WTC11 (cell line): ENCODE measurements around the gene RBBP7. TPM values are rescaled to one million over a fixed set of nuclear protein-coding genes. Genes with fewer than 3 reads are reported as not detected.
"Not testable (repeated sequence)": the region's sequence is repeated elsewhere in the genome, so short reads cannot be mapped to it uniquely, and the experiment has no call there.

Experiments
- ATAC-seq: fragments of 200-7000 bp; cut with Tn5 transposase; 2 replicates; pipeline ENCODE4 v1.10.0; 2021; ENCODE audit warnings: mild to moderate bottlenecking, moderate library complexity
- CTCF ChIA-PET: fragments of 300-600 bp; sonication (Branson Sonifier 250); formaldehyde crosslinking; loops from one replicate; lab custom pipeline; 2021; ENCODE audit warnings: antibody characterized with exemption; lab: Charles Lee
- POLR2A ChIA-PET: fragments of 350-600 bp; sonication (Branson Sonifier 250); formaldehyde crosslinking; loops from one replicate; lab custom pipeline; 2021; ENCODE audit warnings: antibody characterized with exemption; lab: Charles Lee
- DNase-seq: peaks from one replicate; pipeline ENCODE4 v3.0.0; 2021; ENCODE audit warnings: low spot score
- H3K27ac Mint-ChIP-seq: 2 replicates; pipeline ENCODE4 v1.8.0; 2021; ENCODE audit warnings: mixed read lengths
- H3K27me3 Mint-ChIP-seq: 2 replicates; pipeline ENCODE4 v1.8.0; 2021; ENCODE audit warnings: low read depth, mild to moderate bottlenecking, moderate library complexity, mixed read lengths
- H3K36me3 Mint-ChIP-seq: 2 replicates; pipeline ENCODE4 v1.8.0; 2021; ENCODE audit warnings: mixed read lengths
- H3K4me1 Mint-ChIP-seq: 2 replicates; pipeline ENCODE4 v1.8.0; 2022; ENCODE audit warnings: mixed read lengths
- H3K4me3 Mint-ChIP-seq: 2 replicates; pipeline ENCODE4 v1.8.0; 2021; ENCODE audit warnings: mild to moderate bottlenecking, moderate library complexity, mixed read lengths
- H3K9me3 Mint-ChIP-seq: 2 replicates; pipeline ENCODE4 v1.8.0; 2021; ENCODE audit warnings: mixed read lengths
- CBFB ChIP-seq: sonication (generic); formaldehyde crosslinking; IDR thresholded peaks from 2 replicates; pipeline ENCODE4 v1.8.1; 2022; ENCODE audit warnings: mild to moderate bottlenecking, low read depth, missing genetic modification reagents
- ZNF121 ChIP-seq: sonication (generic); formaldehyde crosslinking; IDR thresholded peaks from 2 replicates; pipeline ENCODE4 v1.8.0; 2023; ENCODE audit warnings: missing genetic modification reagents
- ZNF263 ChIP-seq: sonication (generic); formaldehyde crosslinking; IDR thresholded peaks from 2 replicates; pipeline ENCODE4 v1.8.1; 2022; ENCODE audit warnings: low read depth, mild to moderate bottlenecking, moderate library complexity, missing genetic modification reagents
- total RNA-seq: library from RNA; stranded (reverse); gene quantifications from 3 replicates; pipeline ENCODE4 v1.2.3, GENCODE V29; 2021
- TF ChIP-seq, protein P1 (sequence below): sonication (generic); formaldehyde crosslinking; IDR thresholded peaks from 2 replicates; pipeline ENCODE4 v1.8.1; 2023; ENCODE audit warnings: mild to moderate bottlenecking, missing genetic modification reagents, borderline replicate concordance
- TF ChIP-seq, protein P2 (sequence below): sonication (generic); formaldehyde crosslinking; IDR thresholded peaks from 2 replicates; pipeline ENCODE4 v1.8.0; 2022; ENCODE audit warnings: missing genetic modification reagents
- TF ChIP-seq, protein P3 (sequence below): fragments of 250-450 bp; sonication (Bioruptor Pico); IDR thresholded peaks from 2 replicates; pipeline ENCODE4 v1.9.0; 2021; ENCODE audit warnings: mild to moderate bottlenecking, borderline replicate concordance
- TF ChIP-seq, protein P4 (sequence below): sonication (generic); formaldehyde crosslinking; IDR thresholded peaks from 2 replicates; pipeline ENCODE4 v1.8.1; 2022; ENCODE audit warnings: mild to moderate bottlenecking, missing genetic modification reagents, moderate library complexity, borderline replicate concordance
- TF ChIP-seq, protein P5 (sequence below): sonication (generic); formaldehyde crosslinking; conservative IDR thresholded peaks from 2 replicates; pipeline ENCODE4 v1.8.1; 2022; ENCODE audit warnings: mild to moderate bottlenecking, missing genetic modification reagents
- TF ChIP-seq, protein P6 (sequence below): fragments of 250-450 bp; sonication (Bioruptor Pico); IDR thresholded peaks from 2 replicates; pipeline ENCODE4 v2.1.2; 2022; ENCODE audit warnings: mild to moderate bottlenecking, moderate library complexity

RBBP7 gene
- total RNA-seq, 1 experiment from 2014 or later, result 120 TPM

DNA sequence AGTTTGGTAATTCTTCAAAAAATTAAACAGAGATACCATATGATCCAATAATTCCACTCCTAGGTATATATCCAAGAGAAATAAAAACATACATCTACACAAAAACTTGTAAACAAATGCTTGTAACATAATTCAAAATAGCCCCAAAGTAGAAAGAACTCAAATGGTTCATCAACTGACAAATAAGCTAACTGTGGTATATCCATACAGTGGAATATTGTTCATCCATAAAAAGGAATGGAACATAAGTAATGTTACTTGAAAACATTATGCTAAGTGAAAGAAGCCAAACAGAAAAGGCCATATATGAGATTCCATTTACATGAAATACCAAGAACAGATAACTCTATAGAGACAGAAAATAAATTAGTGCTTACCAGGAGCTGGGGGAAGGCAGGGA is 13.4 kb downstream of the RBBP7 start (continued):
- TF ChIP-seq, protein P1, sequence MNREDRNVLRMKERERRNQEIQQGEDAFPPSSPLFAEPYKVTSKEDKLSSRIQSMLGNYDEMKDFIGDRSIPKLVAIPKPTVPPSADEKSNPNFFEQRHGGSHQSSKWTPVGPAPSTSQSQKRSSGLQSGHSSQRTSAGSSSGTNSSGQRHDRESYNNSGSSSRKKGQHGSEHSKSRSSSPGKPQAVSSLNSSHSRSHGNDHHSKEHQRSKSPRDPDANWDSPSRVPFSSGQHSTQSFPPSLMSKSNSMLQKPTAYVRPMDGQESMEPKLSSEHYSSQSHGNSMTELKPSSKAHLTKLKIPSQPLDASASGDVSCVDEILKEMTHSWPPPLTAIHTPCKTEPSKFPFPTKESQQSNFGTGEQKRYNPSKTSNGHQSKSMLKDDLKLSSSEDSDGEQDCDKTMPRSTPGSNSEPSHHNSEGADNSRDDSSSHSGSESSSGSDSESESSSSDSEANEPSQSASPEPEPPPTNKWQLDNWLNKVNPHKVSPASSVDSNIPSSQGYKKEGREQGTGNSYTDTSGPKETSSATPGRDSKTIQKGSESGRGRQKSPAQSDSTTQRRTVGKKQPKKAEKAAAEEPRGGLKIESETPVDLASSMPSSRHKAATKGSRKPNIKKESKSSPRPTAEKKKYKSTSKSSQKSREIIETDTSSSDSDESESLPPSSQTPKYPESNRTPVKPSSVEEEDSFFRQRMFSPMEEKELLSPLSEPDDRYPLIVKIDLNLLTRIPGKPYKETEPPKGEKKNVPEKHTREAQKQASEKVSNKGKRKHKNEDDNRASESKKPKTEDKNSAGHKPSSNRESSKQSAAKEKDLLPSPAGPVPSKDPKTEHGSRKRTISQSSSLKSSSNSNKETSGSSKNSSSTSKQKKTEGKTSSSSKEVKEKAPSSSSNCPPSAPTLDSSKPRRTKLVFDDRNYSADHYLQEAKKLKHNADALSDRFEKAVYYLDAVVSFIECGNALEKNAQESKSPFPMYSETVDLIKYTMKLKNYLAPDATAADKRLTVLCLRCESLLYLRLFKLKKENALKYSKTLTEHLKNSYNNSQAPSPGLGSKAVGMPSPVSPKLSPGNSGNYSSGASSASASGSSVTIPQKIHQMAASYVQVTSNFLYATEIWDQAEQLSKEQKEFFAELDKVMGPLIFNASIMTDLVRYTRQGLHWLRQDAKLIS (CRISPR knock-in tag), result no peak
- no peak for TF ChIP-seq ZNF263 (CRISPR knock-in tag)
- TF ChIP-seq CBFB, result no peak
- TF ChIP-seq, protein P2, sequence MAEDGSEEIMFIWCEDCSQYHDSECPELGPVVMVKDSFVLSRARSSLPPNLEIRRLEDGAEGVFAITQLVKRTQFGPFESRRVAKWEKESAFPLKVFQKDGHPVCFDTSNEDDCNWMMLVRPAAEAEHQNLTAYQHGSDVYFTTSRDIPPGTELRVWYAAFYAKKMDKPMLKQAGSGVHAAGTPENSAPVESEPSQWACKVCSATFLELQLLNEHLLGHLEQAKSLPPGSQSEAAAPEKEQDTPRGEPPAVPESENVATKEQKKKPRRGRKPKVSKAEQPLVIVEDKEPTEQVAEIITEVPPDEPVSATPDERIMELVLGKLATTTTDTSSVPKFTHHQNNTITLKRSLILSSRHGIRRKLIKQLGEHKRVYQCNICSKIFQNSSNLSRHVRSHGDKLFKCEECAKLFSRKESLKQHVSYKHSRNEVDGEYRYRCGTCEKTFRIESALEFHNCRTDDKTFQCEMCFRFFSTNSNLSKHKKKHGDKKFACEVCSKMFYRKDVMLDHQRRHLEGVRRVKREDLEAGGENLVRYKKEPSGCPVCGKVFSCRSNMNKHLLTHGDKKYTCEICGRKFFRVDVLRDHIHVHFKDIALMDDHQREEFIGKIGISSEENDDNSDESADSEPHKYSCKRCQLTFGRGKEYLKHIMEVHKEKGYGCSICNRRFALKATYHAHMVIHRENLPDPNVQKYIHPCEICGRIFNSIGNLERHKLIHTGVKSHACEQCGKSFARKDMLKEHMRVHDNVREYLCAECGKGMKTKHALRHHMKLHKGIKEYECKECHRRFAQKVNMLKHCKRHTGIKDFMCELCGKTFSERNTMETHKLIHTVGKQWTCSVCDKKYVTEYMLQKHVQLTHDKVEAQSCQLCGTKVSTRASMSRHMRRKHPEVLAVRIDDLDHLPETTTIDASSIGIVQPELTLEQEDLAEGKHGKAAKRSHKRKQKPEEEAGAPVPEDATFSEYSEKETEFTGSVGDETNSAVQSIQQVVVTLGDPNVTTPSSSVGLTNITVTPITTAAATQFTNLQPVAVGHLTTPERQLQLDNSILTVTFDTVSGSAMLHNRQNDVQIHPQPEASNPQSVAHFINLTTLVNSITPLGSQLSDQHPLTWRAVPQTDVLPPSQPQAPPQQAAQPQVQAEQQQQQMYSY, result no peak

DNA sequence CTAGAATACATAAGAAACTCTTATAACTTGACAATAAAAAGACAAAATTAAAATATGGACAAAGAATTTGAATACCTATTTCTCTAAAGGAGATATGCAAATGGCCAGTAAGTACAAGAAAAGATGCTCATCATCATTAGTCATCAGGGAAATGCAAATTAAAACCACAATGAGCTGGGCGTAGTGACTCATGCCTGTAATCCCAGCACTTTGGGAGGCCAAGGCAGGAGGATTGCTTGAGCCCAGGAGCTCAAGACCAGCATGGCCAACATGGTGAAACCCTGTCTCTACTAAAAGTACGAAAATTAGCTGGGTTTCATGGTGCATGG is 14.1 kb downstream of the RBBP7 start:
- not testable (repeated sequence) for ATAC-seq

DNA sequence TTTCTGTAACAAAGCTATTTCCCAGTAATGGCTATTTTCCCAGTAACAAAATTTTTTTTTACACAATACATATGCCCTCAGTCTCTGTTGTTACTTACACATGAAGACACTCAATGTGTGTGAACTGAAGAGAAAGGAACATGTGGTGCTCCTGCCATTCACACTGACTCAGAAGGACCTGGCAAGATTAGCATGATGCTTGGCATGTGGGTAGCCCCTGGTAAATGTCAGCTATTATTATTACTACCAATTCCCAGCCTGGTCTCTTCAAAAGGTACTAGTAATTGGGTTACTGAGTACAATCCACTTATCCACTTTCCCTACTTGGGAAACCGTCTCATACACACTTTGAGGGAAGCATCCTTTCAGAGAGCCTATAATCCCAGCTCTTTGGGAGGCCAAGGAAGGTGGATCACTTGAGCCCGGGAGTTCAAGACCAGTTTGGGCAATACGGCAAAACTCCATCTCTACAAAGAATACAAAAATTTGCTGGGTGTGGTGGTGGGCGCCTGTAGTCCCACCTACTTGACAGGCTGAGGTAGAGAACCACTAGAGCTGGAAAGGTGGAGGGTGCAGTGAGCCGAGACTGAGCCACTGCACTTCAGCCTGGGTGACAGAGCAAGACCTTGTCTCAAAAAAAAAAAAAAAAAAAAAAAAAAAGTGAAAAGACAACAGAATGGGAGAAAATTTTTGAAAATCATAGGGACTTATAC is 14.6 kb downstream of the RBBP7 start:
- no peak for DNase-seq
- peaks cover 3% of the 10 kb centered on the region for H3K9me3 Mint-ChIP-seq
- H3K36me3 Mint-ChIP-seq, result peaks cover 66% of the 10 kb centered on the region
- H3K4me1 Mint-ChIP-seq, result no peaks in the 10 kb centered on the region
- H3K4me3 Mint-ChIP-seq, result no peak overlapping the region
- TF ChIP-seq, protein P3, sequence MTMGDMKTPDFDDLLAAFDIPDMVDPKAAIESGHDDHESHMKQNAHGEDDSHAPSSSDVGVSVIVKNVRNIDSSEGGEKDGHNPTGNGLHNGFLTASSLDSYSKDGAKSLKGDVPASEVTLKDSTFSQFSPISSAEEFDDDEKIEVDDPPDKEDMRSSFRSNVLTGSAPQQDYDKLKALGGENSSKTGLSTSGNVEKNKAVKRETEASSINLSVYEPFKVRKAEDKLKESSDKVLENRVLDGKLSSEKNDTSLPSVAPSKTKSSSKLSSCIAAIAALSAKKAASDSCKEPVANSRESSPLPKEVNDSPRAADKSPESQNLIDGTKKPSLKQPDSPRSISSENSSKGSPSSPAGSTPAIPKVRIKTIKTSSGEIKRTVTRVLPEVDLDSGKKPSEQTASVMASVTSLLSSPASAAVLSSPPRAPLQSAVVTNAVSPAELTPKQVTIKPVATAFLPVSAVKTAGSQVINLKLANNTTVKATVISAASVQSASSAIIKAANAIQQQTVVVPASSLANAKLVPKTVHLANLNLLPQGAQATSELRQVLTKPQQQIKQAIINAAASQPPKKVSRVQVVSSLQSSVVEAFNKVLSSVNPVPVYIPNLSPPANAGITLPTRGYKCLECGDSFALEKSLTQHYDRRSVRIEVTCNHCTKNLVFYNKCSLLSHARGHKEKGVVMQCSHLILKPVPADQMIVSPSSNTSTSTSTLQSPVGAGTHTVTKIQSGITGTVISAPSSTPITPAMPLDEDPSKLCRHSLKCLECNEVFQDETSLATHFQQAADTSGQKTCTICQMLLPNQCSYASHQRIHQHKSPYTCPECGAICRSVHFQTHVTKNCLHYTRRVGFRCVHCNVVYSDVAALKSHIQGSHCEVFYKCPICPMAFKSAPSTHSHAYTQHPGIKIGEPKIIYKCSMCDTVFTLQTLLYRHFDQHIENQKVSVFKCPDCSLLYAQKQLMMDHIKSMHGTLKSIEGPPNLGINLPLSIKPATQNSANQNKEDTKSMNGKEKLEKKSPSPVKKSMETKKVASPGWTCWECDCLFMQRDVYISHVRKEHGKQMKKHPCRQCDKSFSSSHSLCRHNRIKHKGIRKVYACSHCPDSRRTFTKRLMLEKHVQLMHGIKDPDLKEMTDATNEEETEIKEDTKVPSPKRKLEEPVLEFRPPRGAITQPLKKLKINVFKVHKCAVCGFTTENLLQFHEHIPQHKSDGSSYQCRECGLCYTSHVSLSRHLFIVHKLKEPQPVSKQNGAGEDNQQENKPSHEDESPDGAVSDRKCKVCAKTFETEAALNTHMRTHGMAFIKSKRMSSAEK (CRISPR knock-in tag), result no peak
- no peak for TF ChIP-seq ZNF121 (CRISPR knock-in tag)
- TF ChIP-seq, protein P4, sequence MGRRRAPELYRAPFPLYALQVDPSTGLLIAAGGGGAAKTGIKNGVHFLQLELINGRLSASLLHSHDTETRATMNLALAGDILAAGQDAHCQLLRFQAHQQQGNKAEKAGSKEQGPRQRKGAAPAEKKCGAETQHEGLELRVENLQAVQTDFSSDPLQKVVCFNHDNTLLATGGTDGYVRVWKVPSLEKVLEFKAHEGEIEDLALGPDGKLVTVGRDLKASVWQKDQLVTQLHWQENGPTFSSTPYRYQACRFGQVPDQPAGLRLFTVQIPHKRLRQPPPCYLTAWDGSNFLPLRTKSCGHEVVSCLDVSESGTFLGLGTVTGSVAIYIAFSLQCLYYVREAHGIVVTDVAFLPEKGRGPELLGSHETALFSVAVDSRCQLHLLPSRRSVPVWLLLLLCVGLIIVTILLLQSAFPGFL (CRISPR knock-in tag), result no peak
- TF ChIP-seq, protein P5, sequence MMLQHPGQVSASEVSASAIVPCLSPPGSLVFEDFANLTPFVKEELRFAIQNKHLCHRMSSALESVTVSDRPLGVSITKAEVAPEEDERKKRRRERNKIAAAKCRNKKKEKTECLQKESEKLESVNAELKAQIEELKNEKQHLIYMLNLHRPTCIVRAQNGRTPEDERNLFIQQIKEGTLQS (CRISPR knock-in tag), result no peak
- TF ChIP-seq, protein P6, sequence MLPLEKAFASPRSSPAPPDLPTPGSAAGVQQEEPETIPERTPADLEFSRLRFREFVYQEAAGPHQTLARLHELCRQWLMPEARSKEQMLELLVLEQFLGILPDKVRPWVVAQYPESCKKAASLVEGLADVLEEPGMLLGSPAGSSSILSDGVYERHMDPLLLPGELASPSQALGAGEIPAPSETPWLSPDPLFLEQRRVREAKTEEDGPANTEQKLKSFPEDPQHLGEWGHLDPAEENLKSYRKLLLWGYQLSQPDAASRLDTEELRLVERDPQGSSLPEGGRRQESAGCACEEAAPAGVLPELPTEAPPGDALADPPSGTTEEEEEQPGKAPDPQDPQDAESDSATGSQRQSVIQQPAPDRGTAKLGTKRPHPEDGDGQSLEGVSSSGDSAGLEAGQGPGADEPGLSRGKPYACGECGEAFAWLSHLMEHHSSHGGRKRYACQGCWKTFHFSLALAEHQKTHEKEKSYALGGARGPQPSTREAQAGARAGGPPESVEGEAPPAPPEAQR (CRISPR knock-in tag), result no peak
- TF ChIP-seq, all 79 proteins: peak for 0
- POLR2A ChIA-PET, result interaction anchor here (0.7 to 1.2 kb wide), 2 partner anchors 16 to 21 kb away, joined by 3 to 4 read pairs; no protein-coding TSS in a partner anchor
- CTCF ChIA-PET, result interaction anchor here (0.9 to 1.4 kb wide), 3 partner anchors 27 to 191 kb away, joined by 3 read pairs; no protein-coding TSS in a partner anchor
- Mint-ChIP-seq H3K27me3 (no peaks in the 10 kb centered on the region), H3K27ac (no peak overlapping the region)
- no peak for ATAC-seq

More for the DNA sequence above, 14.1 kb downstream of the RBBP7 start:
- not testable (repeated sequence) for H3K4me1 Mint-ChIP-seq, H3K9me3 Mint-ChIP-seq, H3K27ac Mint-ChIP-seq, DNase-seq, H3K27me3 Mint-ChIP-seq, H3K4me3 Mint-ChIP-seq
- ChIA-PET CTCF (interaction anchor here (1.3 to 1.4 kb wide), 2 partner anchors 27 to 37 kb away, joined by 3 read pairs; no protein-coding TSS in a partner anchor), POLR2A (interaction anchor here (1.2 kb wide), 1 partner anchor 16 kb away, joined by 3 read pairs; no protein-coding TSS in a partner anchor)
- peaks cover 66% of the 10 kb centered on the region for H3K36me3 Mint-ChIP-seq
